Breast epithelium (tissue), 3 donors: ENCODE measurements around the gene POU2F3.

Experiments used
- CTCF ChIP-seq, 3 donors: fragments of 450-650 bp; IDR thresholded peaks; one replicate each; pipeline ENCODE4 v1.5.1; 2016 to 2017; ENCODE audit warnings: antibody characterized with exemption in 3 of 3, mild to moderate bottlenecking in 3 of 3, moderate library complexity in 3 of 3
- POLR2A ChIP-seq: fragments of 450-650 bp; IDR thresholded peaks from one replicate; pipeline ENCODE4 v1.6.1; 2016; ENCODE audit warnings: antibody characterized with exemption, mild to moderate bottlenecking, moderate library complexity
- POLR2AphosphoS5 ChIP-seq, 3 donors: sonication (generic); formaldehyde crosslinking; IDR thresholded peaks; one replicate each; pipeline ENCODE4 v1.6.1; 2017; ENCODE audit warnings: antibody characterized with exemption in 3 of 3

- TF ChIP-seq CTCF (IDR thresholded peaks at IDR 0.05) (no peak), POLR2AphosphoS5 (IDR thresholded peaks at IDR 0.05) (no peak), POLR2A (no peak)
Observed at GRCh38 chr11:120357620-120358019, 117.7 kb downstream of the POU2F3 start.
